Thoracic aorta (tissue), 2 donors: ENCODE data around the gene POLN. TPM values are rescaled to one million over a fixed set of nuclear protein-coding genes. Genes with fewer than 3 reads are reported as not detected.

ENCODE experiments used
- ATAC-seq: fragments of 150-250 bp; one replicate; pipeline ENCODE4 v1.8.0; 2017; ENCODE audit warnings: low read depth; ENCODE audit not compliant: insufficient number of reproducible peaks, low FRiP score
- DNase-seq: peaks from one replicate; pipeline ENCODE4 v3.0.0-alpha.2; 2020; ENCODE audit warnings: low spot score
- H3K27ac ChIP-seq, 2 donors: fragments of 200-600 bp; sonication (generic); 1 replicate in 1 of 2; 2 replicates in 1 of 2; pipeline ENCODE4 v1.5.1; 2016; ENCODE audit warnings: mild to moderate bottlenecking in 2 of 2, moderate library complexity in 2 of 2
- H3K27me3 ChIP-seq: fragments of 200-600 bp; sonication (generic); replicated peaks from 2 replicates; pipeline ENCODE4 v1.6.0; 2016; ENCODE audit warnings: mild to moderate bottlenecking; ENCODE audit not compliant: insufficient read depth
- H3K36me3 ChIP-seq: fragments of 200-600 bp; sonication (generic); one replicate; pipeline ENCODE4 v1.5.1; 2016
- H3K4me1 ChIP-seq, 2 donors: fragments of 200-600 bp; sonication (generic); 1 replicate in 1 of 2; 2 replicates in 1 of 2; pipeline versions ENCODE4 v1.5.1 to v1.6.0; 2016; ENCODE audit warnings: low read depth in 2 of 2, mild to moderate bottlenecking in 1 of 2; ENCODE audit not compliant: control insufficient read depth in 1 of 2
- H3K4me3 ChIP-seq: fragments of 200-600 bp; sonication (generic); 2 replicates; pipeline ENCODE4 v1.5.1; 2016; ENCODE audit warnings: mild to moderate bottlenecking
- H3K9me3 ChIP-seq: fragments of 200-600 bp; sonication (generic); 2 replicates; pipeline ENCODE4 v1.5.1; 2016
- CTCF ChIP-seq: fragments of 200-600 bp; sonication (generic); IDR thresholded peaks from one replicate; pipeline ENCODE4 v1.5.1; 2019; ENCODE audit warnings: antibody characterized with exemption
- total RNA-seq, 2 donors: library from RNA; depleted of rRNA; stranded (reverse); fragments of >200 nt; gene quantifications; one replicate each; pipeline versions ENCODE4 v1.1.0 to v1.2.3, GENCODE V29; 2016

The POLN gene
- total RNA-seq, 2 donors from 2014 or later, result 3.2 to 3.5 TPM

- Histone ChIP-seq H3K27me3 (no peaks in the 10 kb centered on the region), H3K4me1 (peaks cover 0 to 4% of the 10 kb centered on the region in 2 donors), H3K36me3 (no peaks in the 10 kb centered on the region), H3K9me3 (no peaks in the 10 kb centered on the region), H3K27ac (no peak overlapping the region), H3K4me3 (no peak overlapping the region)
- ATAC-seq (no peak), DNase-seq (no peak)
- TF ChIP-seq CTCF, result no peak
These were observed 29.5 kb upstream of the POLN start for GRCh38 chr4:2271279-2272025.

DNA sequence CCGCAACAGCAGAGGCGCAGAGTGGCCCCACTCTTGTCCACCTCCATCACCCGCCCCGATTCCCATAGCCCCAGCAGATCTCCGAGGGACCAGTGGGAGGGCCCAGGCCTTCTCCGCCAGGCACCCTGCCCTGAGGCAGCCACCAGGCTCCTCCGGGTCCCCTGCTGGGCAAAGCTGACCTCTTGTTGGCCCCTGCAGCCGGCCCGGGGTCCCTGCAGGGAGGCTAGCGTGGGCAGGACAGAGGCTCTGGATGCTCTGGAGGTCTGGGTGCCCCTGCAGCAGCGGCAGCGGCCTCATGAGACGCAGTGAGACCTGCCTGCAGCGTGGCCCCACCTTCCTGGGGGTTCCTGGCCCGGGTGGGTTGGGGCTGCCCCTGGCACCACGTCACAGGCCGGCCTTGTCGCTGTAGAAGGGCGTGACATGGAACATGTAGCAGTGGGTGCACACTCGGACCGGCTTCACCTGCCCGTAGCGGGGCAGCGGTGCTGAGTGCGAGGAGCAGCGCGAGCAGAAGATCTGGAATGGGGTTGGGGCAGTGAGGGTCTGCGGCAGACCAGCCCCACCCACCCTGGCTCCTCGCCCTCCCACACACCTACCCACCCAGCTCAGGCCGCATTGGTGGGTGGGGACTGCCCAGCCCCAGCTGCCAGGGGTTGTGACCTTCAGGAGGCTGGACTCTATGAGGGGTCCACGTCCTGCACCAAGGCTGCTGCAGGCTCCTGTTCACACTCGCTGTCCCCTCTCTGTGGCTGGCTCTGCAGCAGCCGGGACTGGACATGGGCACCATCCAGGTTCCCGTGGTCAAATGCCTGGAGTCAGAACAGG is 28.6 kb upstream of the POLN start:
- DNase-seq, result no peak
- Histone ChIP-seq H3K27ac (no peak overlapping the region), H3K9me3 (no peaks in the 10 kb centered on the region), H3K4me3 (no peak overlapping the region), H3K36me3 (no peaks in the 10 kb centered on the region), H3K27me3 (no peaks in the 10 kb centered on the region), H3K4me1 (peaks cover 0 to 13% of the 10 kb centered on the region in 2 donors)
- no peak for TF ChIP-seq CTCF
- ATAC-seq, result no peak

GRCh38 chr4:2269618-2270163 is 27.8 kb upstream of the POLN start:
- Histone ChIP-seq H3K4me3 (no peak overlapping the region), H3K27me3 (no peaks in the 10 kb centered on the region), H3K4me1 (peaks cover 0 to 15% of the 10 kb centered on the region in 2 donors), H3K9me3 (no peaks in the 10 kb centered on the region), H3K36me3 (no peaks in the 10 kb centered on the region), H3K27ac (no peak overlapping the region)
- no peak for ATAC-seq
- DNase-seq, result no peak
- no peak for TF ChIP-seq CTCF

DNA sequence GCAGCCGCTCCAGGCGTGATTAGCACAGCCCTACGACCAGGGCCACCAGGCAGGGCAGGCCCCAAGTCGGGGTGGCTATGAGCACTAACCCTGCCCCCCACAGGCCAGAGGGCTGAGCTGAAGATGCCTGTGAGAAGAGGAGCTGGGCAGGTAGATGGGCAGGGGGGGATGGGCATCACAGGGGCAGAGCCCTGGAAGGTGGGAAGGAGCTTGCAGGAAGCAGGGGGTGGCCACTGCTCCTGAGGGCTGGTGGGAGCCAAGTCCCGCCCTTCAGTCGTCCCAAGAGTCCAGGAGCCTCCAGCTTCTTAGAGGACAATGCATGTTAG is 27.2 kb upstream of the POLN start:
- no peak for TF ChIP-seq CTCF
- ATAC-seq (no peak), DNase-seq (no peak)
- no peak overlapping the region for H3K4me3 ChIP-seq
- no peaks in the 10 kb centered on the region for H3K36me3 ChIP-seq
- H3K27ac ChIP-seq, result no peak overlapping the region
- H3K27me3 ChIP-seq, result no peaks in the 10 kb centered on the region
- peaks cover 0 to 15% of the 10 kb centered on the region in 2 donors for H3K4me1 ChIP-seq
- no peaks in the 10 kb centered on the region for H3K9me3 ChIP-seq
